MM.1S (cell line): ENCODE measurements around the gene CNOT4.

Experiments used
- CTCF ChIP-seq: fragments of 300-600 bp; sonication (generic); IDR thresholded peaks from 2 replicates; pipeline ENCODE4 v1.5.1; 2016; ENCODE audit warnings: antibody characterized with exemption, low read length, mixed read lengths
- EZH2 ChIP-seq: fragments of 300-600 bp; sonication (generic); optimal IDR thresholded peaks from 2 replicates; pipeline ENCODE3; 2017; ENCODE audit warnings: low read depth, mild to moderate bottlenecking, antibody characterized with exemption, low read length, mixed read lengths

DNA sequence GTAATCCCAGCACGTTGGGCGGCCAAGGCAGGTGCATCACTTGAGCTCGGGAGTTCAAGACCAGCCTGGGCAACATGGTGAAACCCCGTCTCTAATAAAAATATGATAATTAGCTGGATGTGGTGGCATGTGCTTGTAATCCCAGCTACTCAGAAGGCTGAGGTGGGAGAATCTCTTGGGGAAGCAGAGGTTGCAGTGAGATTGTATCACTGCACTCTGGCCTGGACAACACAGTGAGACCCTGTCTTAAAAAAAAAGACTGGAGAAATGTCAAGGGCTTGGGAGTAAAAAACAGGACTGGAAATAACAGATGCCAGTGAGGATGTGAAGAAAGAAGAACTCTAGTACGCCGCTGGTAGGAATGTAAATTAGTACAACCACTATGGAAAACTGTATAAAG is 31.1 kb upstream of the CNOT4 start:
- no peak for TF ChIP-seq CTCF
- TF ChIP-seq EZH2, result no peak
